ENCODE data around the gene SINHCAF. TPM values are rescaled to one million over a fixed set of nuclear protein-coding genes. Genes with fewer than 3 reads are reported as not detected.
"Not testable (repeated sequence)": the region's sequence is repeated elsewhere in the genome, so short reads cannot be mapped to it uniquely, and the experiment has no call there.

The SINHCAF gene, protein sequence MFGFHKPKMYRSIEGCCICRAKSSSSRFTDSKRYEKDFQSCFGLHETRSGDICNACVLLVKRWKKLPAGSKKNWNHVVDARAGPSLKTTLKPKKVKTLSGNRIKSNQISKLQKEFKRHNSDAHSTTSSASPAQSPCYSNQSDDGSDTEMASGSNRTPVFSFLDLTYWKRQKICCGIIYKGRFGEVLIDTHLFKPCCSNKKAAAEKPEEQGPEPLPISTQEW
- total RNA-seq = 10 to 100 TPM; 47.8 to 86.1 (median 66.3) TPM

DNA sequence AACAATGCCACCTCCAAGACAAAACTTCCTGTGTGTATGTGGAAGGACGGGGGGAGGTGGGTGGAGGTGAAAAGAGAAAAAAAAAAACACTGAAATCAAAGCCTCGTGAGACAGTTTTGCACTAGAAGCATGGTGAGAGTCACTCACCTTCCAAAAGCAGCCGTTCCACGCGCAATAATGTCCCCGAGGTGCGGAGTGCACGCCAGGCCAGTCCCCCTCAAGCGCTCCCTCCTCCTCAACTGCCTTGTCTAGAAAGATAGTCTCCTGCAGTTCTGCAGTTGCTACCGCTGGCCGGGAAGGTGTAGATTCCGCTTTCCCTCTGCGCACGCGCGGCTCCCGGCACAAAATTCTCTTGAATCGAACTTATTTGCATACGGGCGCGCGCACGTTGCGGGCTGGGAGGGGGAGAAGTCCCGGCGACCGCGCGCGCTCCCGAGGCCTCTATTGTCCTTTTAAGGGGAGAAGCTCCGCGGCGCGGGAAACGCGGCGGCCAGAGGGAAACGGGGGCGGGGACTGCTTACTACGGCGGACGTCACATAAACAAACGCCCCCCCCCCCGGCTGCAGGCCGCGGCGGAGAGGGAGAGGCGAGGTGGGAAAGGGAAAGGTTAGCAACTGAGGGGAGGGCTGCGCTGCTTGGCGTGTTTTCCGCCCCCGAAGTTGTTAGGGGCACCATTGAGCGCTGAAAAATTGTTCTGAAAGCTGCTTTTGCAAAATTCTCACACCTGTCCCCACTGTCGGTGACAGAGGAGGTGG is at the start of gene SINHCAF:
Gene SINHCAF, minus strand, starts transcription at position 274 of the 755 bp plus-strand sequence. CDS start 27,946 bp downstream, outside the sequence.
- Histone ChIP-seq H3K4me1 (peaks cover 24% of the 10 kb centered on the region), H3K27me3 (no peaks in the 10 kb centered on the region), H3K9me3 (no peaks in the 10 kb centered on the region), H3K36me3 (no peaks in the 10 kb centered on the region), H3K4me3 (peak within 1 kb of the TSS; percentile 91), H3K27ac (peak within 1 kb of the TSS; percentile 94)
- peak; percentile 100 for DNase-seq (ENCODE audit: low spot score in 2 of 2)
- TF ChIP-seq POLR2A (IDR thresholded peaks at IDR 0.05) (peak in 1 of 2 donors; percentile 36), EP300 (IDR thresholded peaks at IDR 0.05) (no peak), POLR2AphosphoS5 (IDR thresholded peaks at IDR 0.05) (peak in 2 of 3 donors; percentile 35 to 38)
- TF ChIP-seq, protein P1, sequence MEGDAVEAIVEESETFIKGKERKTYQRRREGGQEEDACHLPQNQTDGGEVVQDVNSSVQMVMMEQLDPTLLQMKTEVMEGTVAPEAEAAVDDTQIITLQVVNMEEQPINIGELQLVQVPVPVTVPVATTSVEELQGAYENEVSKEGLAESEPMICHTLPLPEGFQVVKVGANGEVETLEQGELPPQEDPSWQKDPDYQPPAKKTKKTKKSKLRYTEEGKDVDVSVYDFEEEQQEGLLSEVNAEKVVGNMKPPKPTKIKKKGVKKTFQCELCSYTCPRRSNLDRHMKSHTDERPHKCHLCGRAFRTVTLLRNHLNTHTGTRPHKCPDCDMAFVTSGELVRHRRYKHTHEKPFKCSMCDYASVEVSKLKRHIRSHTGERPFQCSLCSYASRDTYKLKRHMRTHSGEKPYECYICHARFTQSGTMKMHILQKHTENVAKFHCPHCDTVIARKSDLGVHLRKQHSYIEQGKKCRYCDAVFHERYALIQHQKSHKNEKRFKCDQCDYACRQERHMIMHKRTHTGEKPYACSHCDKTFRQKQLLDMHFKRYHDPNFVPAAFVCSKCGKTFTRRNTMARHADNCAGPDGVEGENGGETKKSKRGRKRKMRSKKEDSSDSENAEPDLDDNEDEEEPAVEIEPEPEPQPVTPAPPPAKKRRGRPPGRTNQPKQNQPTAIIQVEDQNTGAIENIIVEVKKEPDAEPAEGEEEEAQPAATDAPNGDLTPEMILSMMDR (IDR thresholded peaks at IDR 0.05) = no peak
- under 1% methylated on average over 44 of the region's 55 CpGs for WGBS

DNA sequence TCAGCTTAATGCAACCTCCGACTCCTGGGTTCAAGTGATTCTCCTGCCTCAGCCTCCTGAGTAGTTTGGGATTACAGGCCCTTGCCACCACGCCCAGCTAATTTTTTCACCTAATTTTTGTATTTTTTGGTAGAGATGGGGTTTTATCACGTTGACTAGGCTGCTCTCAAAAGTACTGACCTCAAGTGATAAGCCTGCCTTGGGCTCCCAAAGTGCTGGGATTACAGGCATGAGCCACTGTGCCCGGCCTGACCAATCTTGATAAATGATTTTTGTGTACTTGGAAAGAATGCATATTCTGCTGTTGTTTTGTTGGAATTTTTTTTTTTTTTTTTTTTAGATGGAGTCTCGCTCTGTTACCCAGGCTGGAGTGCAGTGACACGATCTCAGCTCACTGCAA is 49.5 kb upstream of the SINHCAF start:
- DNase-seq (ENCODE audit: low spot score in 2 of 2); H3K27ac ChIP-seq; H3K27me3 ChIP-seq; H3K4me3 ChIP-seq; H3K9me3 ChIP-seq; H3K36me3 ChIP-seq; H3K4me1 ChIP-seq: not testable (repeated sequence)
- WGBS = 86% methylated on average over 6 of the region's 6 CpGs

DNA sequence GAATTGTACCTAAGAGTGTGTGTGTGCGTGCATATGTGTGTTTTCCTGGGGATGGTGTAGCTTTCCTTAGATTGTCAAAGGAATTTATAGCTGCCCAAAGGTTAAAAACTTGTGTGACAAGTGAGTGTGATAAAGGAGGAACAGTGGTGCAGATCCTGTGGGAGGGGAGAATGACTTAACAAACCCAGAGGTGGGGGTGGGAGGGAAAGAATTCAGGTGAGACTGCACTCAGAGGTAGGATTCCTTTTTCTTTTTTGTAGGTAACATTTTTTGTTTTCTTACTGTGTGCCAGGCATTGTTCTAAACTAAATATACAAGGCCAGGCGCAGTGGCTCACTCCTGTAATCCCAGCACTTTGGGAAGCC is 45.3 kb upstream of the SINHCAF start:
- TF ChIP-seq, protein P1 (IDR thresholded peaks at IDR 0.05) = no peak
- TF ChIP-seq POLR2AphosphoS5 (IDR thresholded peaks at IDR 0.05) = no peak
- no peak for TF ChIP-seq EP300 (IDR thresholded peaks at IDR 0.05)
- TF ChIP-seq POLR2A (IDR thresholded peaks at IDR 0.05) = no peak
- WGBS = 87% methylated on average over 2 of the region's 2 CpGs
- no peak overlapping the region for H3K4me3 ChIP-seq

DNA sequence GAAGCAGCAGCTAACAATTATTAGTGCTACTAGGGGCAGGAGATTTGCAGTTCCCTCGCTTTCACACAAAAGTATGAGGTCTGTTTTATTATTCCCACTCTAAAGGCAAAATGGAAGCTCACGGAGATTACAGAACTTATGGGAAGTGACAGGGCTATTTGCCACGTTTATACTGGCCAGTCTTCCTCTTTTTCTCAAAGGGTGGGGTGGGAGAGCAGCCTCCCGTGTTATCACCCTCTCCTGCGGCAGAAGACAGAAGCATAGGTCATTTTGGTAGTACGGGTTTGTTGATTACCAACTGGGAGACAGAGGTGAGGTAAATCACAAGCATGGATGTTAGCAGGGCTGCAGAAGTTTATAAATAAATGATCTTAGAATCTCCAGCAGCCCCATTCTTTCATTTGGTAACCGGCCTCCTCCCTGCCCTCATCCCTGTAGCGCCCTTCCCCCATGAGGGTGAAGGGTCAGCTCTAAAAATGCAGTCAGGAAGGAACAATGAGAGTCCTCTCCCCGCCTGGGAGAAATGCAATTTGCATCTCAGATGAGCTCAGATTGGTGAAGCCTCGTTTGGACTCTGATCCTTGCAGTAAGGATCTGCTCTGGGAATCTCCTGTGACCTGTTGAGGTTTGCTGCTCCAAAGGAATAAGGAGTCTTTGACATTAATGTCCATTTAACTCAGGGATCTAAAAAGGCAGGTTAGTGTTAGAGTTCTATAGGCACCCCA is 44.7 kb upstream of the SINHCAF start:
- Histone ChIP-seq H3K9me3 (no peaks in the 10 kb centered on the region), H3K27me3 (no peaks in the 10 kb centered on the region), H3K4me1 (peaks cover 18% of the 10 kb centered on the region), H3K4me3 (peak overlapping the region; percentile 35), H3K36me3 (no peaks in the 10 kb centered on the region), H3K27ac (no peak overlapping the region)
- no peak for DNase-seq (ENCODE audit: low spot score in 2 of 2)
- 58% methylated on average over 10 of the region's 10 CpGs for WGBS
- no peak for TF ChIP-seq POLR2AphosphoS5 (IDR thresholded peaks at IDR 0.05)

More for the DNA sequence above, 45.3 kb upstream of the SINHCAF start:
- Histone ChIP-seq H3K36me3 (no peaks in the 10 kb centered on the region), H3K4me1 (peaks cover 18% of the 10 kb centered on the region), H3K27me3 (no peaks in the 10 kb centered on the region), H3K27ac (no peak overlapping the region), H3K9me3 (no peaks in the 10 kb centered on the region)
- DNase-seq (ENCODE audit: low spot score in 2 of 2) = no peak

DNA sequence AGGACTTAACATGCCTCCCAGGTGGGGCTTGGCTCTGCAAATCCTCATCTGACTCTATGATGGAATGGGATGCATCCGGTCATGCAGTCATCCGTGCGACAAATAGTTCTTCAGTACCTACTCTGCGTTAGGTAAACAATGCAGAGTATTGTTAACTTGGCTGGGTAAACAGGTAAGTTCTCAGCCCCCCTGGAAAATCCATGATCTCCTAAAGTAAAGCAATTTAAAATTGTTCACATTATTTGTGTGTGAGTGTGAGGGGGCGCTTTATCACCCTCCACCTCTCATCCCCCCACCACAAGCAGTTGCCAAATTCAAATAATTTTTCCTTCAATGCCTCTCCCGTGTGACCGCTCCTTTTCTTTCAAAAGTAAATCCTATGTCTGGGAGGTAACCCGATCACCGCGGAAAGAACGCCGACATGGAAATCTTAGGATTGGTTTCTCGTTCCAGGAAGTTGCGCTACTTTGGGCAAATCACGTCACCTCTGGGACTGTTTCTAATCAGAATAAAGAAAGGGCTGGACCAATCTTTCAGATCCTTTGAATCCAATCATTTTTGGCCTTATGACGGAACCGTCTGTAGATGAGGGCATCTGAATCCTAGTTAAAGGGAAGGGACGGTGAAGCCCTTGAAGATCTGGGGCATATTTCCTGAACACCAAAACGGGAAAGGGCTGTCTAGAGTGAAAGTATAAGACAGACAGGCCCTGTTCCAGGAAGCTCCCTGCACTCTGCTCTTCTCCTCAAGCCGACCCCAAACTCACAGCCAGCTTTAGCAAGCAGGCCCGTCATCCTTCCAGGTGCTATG is 44.0 kb upstream of the SINHCAF start:
- Histone ChIP-seq H3K27ac (peak overlapping the region; percentile 15), H3K4me1 (peaks cover 18% of the 10 kb centered on the region), H3K36me3 (no peaks in the 10 kb centered on the region), H3K9me3 (no peaks in the 10 kb centered on the region), H3K27me3 (no peaks in the 10 kb centered on the region), H3K4me3 (peak overlapping the region; percentile 35)
- WGBS = 32% methylated on average over 21 of the region's 21 CpGs
- no peak for DNase-seq (ENCODE audit: low spot score in 2 of 2)
- TF ChIP-seq POLR2A (IDR thresholded peaks at IDR 0.05) = no peak

DNA sequence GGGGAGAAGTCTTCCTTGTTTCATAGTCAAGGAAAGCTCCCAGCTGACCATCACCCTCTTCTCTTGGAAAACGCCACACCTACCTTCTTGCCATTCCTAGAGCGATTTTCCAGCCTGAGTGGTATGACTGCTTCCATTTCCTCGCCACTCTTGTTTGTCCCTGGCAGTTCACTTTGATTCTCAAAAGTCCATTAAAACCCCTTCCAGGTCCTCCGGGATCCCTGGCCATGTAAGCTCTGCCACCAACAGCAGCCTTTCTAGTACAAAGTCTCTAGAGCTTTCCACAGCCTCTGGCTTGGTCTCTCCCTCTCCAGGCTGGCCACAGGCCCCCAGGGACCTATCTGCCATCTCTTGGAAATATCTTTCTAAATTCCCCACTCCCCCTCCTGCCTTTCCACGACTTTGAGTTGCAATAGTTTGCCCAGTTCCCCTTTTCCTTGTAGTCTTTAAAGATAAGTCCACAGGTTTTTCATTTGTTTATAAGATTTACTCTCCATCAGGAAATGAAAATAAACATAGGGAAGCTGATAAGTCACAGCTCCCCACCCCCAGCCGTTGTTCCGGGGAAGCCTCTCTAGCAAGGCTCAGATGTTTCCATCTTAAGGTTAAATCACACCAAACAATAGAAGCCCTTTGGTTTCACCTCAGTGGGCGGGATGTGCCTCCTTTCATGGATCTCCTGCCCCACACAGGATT is 42.9 kb upstream of the SINHCAF start:
- no peaks in the 10 kb centered on the region for H3K27me3 ChIP-seq
- no peaks in the 10 kb centered on the region for H3K9me3 ChIP-seq
- TF ChIP-seq POLR2A (IDR thresholded peaks at IDR 0.05) (no peak), POLR2AphosphoS5 (IDR thresholded peaks at IDR 0.05) (no peak), EP300 (IDR thresholded peaks at IDR 0.05) (no peak)
- TF ChIP-seq, protein P1 (IDR thresholded peaks at IDR 0.05) = no peak
- no peaks in the 10 kb centered on the region for H3K36me3 ChIP-seq
- no peak overlapping the region for H3K27ac ChIP-seq
- 55% methylated on average over 8 of the region's 8 CpGs for WGBS
- DNase-seq (ENCODE audit: low spot score in 2 of 2) = no peak
- no peak overlapping the region for H3K4me3 ChIP-seq
- peaks cover 18% of the 10 kb centered on the region for H3K4me1 ChIP-seq
